Measurements from ENCODE around the gene DISC1. TPM values are rescaled to one million over a fixed set of nuclear protein-coding genes. Genes with fewer than 3 reads are reported as not detected.
A peak's percentile ranks its signal among the peaks of the same experiment; 100 is the strongest.

Gene DISC1
- total RNA-seq, 1 experiment from 2014 or later, result 1.8 TPM

DNA sequence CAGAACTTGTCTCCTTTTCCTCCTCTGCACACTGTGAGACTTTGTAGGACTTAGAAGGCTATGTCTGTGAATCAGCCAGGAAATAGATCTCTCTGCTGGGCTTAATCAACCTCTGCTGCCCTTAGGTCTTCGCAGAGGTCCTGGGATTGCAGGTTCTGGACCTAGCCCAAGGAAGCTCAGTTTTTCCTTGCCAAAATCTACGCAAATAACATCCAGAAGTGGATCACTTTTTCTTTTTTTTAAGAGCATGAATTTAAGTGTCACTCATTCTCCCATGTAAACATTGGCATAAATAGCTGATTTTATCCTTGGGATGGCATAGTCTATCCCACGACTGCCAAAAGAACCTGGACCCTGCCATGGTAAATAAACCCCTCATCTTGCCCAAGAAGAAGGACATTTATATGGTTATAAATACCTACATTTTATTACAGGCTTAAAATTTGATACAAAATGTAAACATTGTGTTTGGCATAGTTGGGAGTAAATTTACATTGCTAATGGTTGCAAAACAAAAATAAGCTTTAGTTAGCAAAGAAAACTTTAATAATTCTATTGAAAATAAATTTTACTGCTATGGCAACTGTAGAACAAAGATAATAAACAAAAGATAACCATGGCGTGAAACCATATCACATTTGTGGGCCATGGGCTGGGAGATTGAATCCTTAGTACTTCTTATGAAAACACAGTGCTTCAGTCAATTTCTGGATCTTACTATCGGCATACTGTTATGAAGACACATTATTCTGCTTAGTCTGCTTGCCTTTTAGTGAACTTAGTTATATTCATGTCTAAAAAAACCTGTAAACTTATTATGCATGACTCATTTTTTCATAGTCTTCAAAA lies 24.5 kb upstream of the DISC1 start:
- Histone ChIP-seq H3K36me3 (ENCODE audit: control insufficient read depth in 1 of 2, insufficient read depth in 2 of 2, low read length in 2 of 2) (no peaks in the 10 kb centered on the region), H3K9me2 (ENCODE audit: insufficient read depth) (no peaks in the 10 kb centered on the region), H3K79me2 (ENCODE audit: insufficient read depth, low read length) (no peaks in the 10 kb centered on the region), H3K9ac (ENCODE audit: low read length) (no peak overlapping the region), H4K20me1 (ENCODE audit: insufficient read depth) (no peaks in the 10 kb centered on the region), H3K27me3 (ENCODE audit: insufficient read depth, low read length) (0 out of 2 replicates have a peak, but pooled peaks cover 4% of the 10 kb centered on the region), H2AFZ (ENCODE audit: low read depth, low read length, poor library complexity, severe bottlenecking) (no peak overlapping the region), H3K4me2 (ENCODE audit: low read length) (no peak overlapping the region), H3K4me1 (ENCODE audit: control insufficient read depth in 1 of 2, insufficient read depth in 2 of 2, low read length in 2 of 2) (peaks cover 0 to 12% of the 10 kb centered on the region in 2 experiments; a peak in 2 of 4 replicates), H3K4me3 (replicated peaks in 1 of 2; ENCODE audit: low read depth in 1 of 2, low read length in 2 of 2) (no peak overlapping the region), H3K9me3 (ENCODE audit: control insufficient read depth in 1 of 2, insufficient read depth in 1 of 2, low read depth in 1 of 2, low read length in 2 of 2) (no peaks in the 10 kb centered on the region), H3K27ac (ENCODE audit: low read depth, low read length) (no peak overlapping the region)
- intact Hi-C loops (cut with micrococcal nuclease), result loop anchor here (5.0 to 10.0 kb wide), 3 partner anchors 357 to 960 kb away; partner anchors contain the start of genes COG2 and GNPAT
- no peak for DNase-seq (ENCODE audit: low read depth, low spot score)
- POLR2A ChIA-PET, result no interaction called here
- TF ChIP-seq SP1 (IDR thresholded peaks at IDR 0.05; ENCODE audit: low read depth), result no peak
- no peak for TF ChIP-seq RAD21 (IDR thresholded peaks at IDR 0.05; ENCODE audit: low read depth)
- no peak for TF ChIP-seq EZH2 (IDR thresholded peaks at IDR 0.05)
- RAD21 ChIA-PET (ENCODE audit: low non-redundant PET in 1 of 2, low total read pairs in 2 of 2, uncharacterized antibody in 2 of 2, unreplicated experiment in 2 of 2), result no interaction called here
- CTCF ChIA-PET, result interaction anchor here (1.0 to 3.4 kb wide), 3 partner anchors 11 to 264 kb away, joined by 3 to 9 read pairs (median 4); partner anchors contain the start of genes EXOC8 and SPRTN
- BruUV-seq (replicated peaks), result no TSS peak
- no peak for ATAC-seq

DNA sequence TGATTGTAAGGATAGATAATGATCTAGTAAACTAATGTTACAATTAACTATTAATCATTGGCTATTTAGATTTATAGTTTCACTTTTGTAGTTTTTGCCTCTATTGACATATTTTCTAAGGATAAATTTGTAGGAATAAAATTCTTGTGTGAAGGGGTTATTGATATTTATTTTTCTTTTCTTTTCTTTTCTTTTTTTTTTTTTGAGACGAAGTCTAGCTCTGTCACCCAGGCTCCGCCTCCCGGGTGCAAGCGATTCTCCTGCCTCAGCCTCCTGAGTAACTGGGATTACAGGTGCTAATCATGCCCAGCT lies 24.0 kb upstream of the DISC1 start:
- H3K9ac ChIP-seq (ENCODE audit: low read length), result no peak overlapping the region
- DNase-seq (ENCODE audit: low read depth, low spot score) (no peak), ATAC-seq (no peak)
- 0 out of 2 replicates have a peak, but pooled peaks cover 4% of the 10 kb centered on the region for H3K27me3 ChIP-seq (ENCODE audit: insufficient read depth, low read length)
- H3K36me3 ChIP-seq (ENCODE audit: control insufficient read depth in 1 of 2, insufficient read depth in 2 of 2, low read length in 2 of 2), result no peaks in the 10 kb centered on the region
- H3K4me3 ChIP-seq (replicated peaks in 1 of 2; ENCODE audit: low read depth in 1 of 2, low read length in 2 of 2), result no peak overlapping the region
- no TSS peak for BruUV-seq (replicated peaks)
- H3K79me2 ChIP-seq (ENCODE audit: insufficient read depth, low read length), result no peaks in the 10 kb centered on the region
- H3K4me2 ChIP-seq (ENCODE audit: low read length), result peak overlapping the region; percentile 76; the same call in 1 of the 2 replicates
- ChIA-PET CTCF (interaction anchor here (1.0 to 3.4 kb wide), 2 partner anchors 12 to 245 kb away, joined by 4 to 9 read pairs; no protein-coding TSS in a partner anchor), POLR2A (no interaction called here), RAD21 (ENCODE audit: low non-redundant PET in 1 of 2, low total read pairs in 2 of 2, uncharacterized antibody in 2 of 2, unreplicated experiment in 2 of 2) (no interaction called here)
- H3K27ac ChIP-seq (ENCODE audit: low read depth, low read length), result no peak overlapping the region
- TF ChIP-seq RAD21 (IDR thresholded peaks at IDR 0.05; ENCODE audit: low read depth), result no peak
- TF ChIP-seq, protein P1, sequence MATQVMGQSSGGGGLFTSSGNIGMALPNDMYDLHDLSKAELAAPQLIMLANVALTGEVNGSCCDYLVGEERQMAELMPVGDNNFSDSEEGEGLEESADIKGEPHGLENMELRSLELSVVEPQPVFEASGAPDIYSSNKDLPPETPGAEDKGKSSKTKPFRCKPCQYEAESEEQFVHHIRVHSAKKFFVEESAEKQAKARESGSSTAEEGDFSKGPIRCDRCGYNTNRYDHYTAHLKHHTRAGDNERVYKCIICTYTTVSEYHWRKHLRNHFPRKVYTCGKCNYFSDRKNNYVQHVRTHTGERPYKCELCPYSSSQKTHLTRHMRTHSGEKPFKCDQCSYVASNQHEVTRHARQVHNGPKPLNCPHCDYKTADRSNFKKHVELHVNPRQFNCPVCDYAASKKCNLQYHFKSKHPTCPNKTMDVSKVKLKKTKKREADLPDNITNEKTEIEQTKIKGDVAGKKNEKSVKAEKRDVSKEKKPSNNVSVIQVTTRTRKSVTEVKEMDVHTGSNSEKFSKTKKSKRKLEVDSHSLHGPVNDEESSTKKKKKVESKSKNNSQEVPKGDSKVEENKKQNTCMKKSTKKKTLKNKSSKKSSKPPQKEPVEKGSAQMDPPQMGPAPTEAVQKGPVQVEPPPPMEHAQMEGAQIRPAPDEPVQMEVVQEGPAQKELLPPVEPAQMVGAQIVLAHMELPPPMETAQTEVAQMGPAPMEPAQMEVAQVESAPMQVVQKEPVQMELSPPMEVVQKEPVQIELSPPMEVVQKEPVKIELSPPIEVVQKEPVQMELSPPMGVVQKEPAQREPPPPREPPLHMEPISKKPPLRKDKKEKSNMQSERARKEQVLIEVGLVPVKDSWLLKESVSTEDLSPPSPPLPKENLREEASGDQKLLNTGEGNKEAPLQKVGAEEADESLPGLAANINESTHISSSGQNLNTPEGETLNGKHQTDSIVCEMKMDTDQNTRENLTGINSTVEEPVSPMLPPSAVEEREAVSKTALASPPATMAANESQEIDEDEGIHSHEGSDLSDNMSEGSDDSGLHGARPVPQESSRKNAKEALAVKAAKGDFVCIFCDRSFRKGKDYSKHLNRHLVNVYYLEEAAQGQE (IDR thresholded peaks at IDR 0.05; ENCODE audit: low read depth), result no peak
- TF ChIP-seq CEBPB (IDR thresholded peaks at IDR 0.05; ENCODE audit: low read depth), result no peak
- no peak for TF ChIP-seq EZH2phosphoT487 (IDR thresholded peaks at IDR 0.05; ENCODE audit: borderline replicate concordance)
- no peak for TF ChIP-seq POLR2AphosphoS5 (IDR thresholded peaks at IDR 0.05; ENCODE audit: low read depth, low read length)
- TF ChIP-seq ZNF274 (IDR thresholded peaks at IDR 0.05; ENCODE audit: low read depth, low read length), result no peak
- TF ChIP-seq SP1 (IDR thresholded peaks at IDR 0.05; ENCODE audit: low read depth), result no peak
- no peak for TF ChIP-seq JUND (IDR thresholded peaks at IDR 0.05)
- no peak for TF ChIP-seq ZFX (IDR thresholded peaks at IDR 0.05)
- TF ChIP-seq YY1 (IDR thresholded peaks at IDR 0.05; ENCODE audit: extremely low read depth, insufficient replicate concordance, low read depth, low read length), result no peak
- no peak for TF ChIP-seq ELF1 (IDR thresholded peaks at IDR 0.05; ENCODE audit: borderline replicate concordance, low read depth)
- TF ChIP-seq TCF7L2 (IDR thresholded peaks at IDR 0.05; ENCODE audit: borderline replicate concordance, extremely low read depth, insufficient read depth, insufficient read length), result no peak
- TF ChIP-seq POLR2A (IDR thresholded peaks at IDR 0.05; ENCODE audit: borderline replicate concordance, extremely low read depth, insufficient read depth, insufficient read length), result no peak
- H3K9me3 ChIP-seq (ENCODE audit: control insufficient read depth in 1 of 2, insufficient read depth in 1 of 2, low read depth in 1 of 2, low read length in 2 of 2), result no peaks in the 10 kb centered on the region
- H3K9me2 ChIP-seq (ENCODE audit: insufficient read depth), result no peaks in the 10 kb centered on the region
- H2AFZ ChIP-seq (ENCODE audit: low read depth, low read length, poor library complexity, severe bottlenecking), result no peak overlapping the region
- no peaks in the 10 kb centered on the region for H4K20me1 ChIP-seq (ENCODE audit: insufficient read depth)
- intact Hi-C loops (cut with micrococcal nuclease), result loop anchor here (5.0 to 10.0 kb wide), 3 partner anchors 358 to 960 kb away; partner anchors contain the start of genes COG2 and GNPAT
- H3K4me1 ChIP-seq (ENCODE audit: control insufficient read depth in 1 of 2, insufficient read depth in 2 of 2, low read length in 2 of 2), result peaks cover 0 to 12% of the 10 kb centered on the region in 2 experiments; a peak in 2 of 4 replicates
